HAP-1 (cell line): ENCODE measurements around the gene AP2A2.

ENCODE experiments used
- DNase-seq, 2 experiments: peaks; one replicate each; pipeline ENCODE4 v3.0.0-alpha.2; 2016 to 2020; ENCODE audit warnings: low spot score in 2 of 2
- H3K27me3 ChIP-seq: fragments of 250-450 bp; sonication (Bioruptor Pico); 2 replicates; pipeline ENCODE4 v1.5.1; 2020; ENCODE audit warnings: low read depth, mild to moderate bottlenecking, moderate library complexity
- H3K36me3 ChIP-seq: fragments of 250-450 bp; sonication (Bioruptor Pico); replicated peaks from 2 replicates; pipeline ENCODE4 v1.5.1; 2020; ENCODE audit warnings: mild to moderate bottlenecking
- H3K4me1 ChIP-seq: fragments of 250-450 bp; sonication (Bioruptor Pico); 2 replicates; pipeline ENCODE4 v1.5.1; 2020; ENCODE audit warnings: mild to moderate bottlenecking
- H3K4me3 ChIP-seq: fragments of 250-450 bp; sonication (Bioruptor Pico); 2 replicates; pipeline ENCODE4 v1.5.1; 2020; ENCODE audit warnings: mild to moderate bottlenecking, moderate library complexity
- H3K9me3 ChIP-seq: fragments of 250-450 bp; sonication (Bioruptor Pico); 2 replicates; pipeline ENCODE4 v1.5.1; 2020; ENCODE audit warnings: mild to moderate bottlenecking, moderate library complexity
- in situ Hi-C: fragments of 300-500 bp; cut with MboI; formaldehyde crosslinking; loops from 3 replicates; pipeline ENCODE4 v1.14.3; 2020; ENCODE audit warnings: low sequenced_read_pairs, inconsistent platforms, mixed read lengths

Gene AP2A2

DNA sequence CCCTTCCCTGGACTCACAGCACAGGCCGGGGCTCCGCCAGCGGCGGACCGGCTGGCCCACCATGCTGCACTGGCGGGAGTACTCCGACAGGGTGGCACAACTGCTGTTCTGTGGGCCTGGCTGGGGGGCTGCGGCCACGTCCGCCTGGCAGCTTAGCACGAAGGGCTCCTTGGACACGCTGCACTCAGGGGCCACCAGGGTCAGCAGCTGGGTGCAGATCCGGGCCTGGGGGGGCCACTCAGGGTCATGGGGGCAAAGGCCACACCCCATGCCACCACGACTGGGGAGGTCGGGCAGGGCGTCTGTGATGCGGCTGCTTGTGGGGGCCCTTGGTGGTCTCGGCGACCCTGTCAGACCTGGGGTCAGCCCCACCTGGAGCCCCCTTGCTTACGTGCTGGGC lies 104.9 kb downstream of the AP2A2 start:
- Histone ChIP-seq H3K36me3 (no peaks in the 10 kb centered on the region), H3K9me3 (no peaks in the 10 kb centered on the region), H3K4me3 (no peak overlapping the region), H3K27me3 (no peaks in the 10 kb centered on the region), H3K4me1 (no peaks in the 10 kb centered on the region)
- no peak for DNase-seq
- in situ Hi-C loops: no loop called here

DNA sequence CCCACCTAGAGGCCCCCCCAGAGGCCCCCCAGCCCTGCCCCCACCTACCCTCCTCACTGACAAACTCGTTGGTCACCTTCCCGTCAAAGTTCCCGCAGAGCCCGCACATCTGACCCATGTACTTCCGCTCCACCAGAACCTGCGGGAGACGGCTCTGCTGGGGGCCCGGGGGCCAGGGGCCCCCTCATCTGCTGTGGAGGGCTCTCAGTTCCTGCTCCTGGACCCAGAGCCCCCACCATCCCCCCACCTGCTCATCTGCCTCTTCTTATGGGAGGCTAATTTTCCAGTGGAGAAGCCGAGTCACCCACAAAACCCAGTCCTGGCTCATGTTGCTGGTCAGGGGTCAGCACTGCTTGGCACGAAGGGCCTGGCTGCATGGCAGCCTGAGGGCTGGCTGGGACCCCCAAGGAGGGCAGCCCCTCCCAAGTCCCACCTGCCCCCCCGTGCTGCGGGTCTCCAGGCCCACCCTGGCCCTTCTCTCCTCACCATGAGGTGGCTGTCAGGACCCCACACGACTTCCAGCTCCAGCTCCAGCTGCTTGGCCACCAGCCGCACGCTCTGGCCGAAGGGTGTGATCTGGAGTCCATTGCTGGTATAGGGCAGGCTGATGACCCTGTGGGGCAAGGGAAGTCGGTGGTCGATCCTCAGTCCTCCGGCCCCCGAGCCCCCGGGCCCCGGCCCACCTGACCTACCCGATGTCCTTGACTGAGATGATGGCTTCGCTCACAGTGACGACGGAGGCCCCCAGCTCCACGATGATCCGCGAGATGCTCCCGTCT lies 105.6 kb downstream of the AP2A2 start:
- H3K27me3 ChIP-seq: peaks cover 4% of the 10 kb centered on the region; the same call in 1 of the 2 replicates
- in situ Hi-C loops: no loop called here
- H3K4me1 ChIP-seq: no peaks in the 10 kb centered on the region
- H3K4me3 ChIP-seq: no peak overlapping the region
- H3K36me3 ChIP-seq: no peaks in the 10 kb centered on the region
- DNase-seq: no peak
- no peaks in the 10 kb centered on the region for H3K9me3 ChIP-seq

DNA sequence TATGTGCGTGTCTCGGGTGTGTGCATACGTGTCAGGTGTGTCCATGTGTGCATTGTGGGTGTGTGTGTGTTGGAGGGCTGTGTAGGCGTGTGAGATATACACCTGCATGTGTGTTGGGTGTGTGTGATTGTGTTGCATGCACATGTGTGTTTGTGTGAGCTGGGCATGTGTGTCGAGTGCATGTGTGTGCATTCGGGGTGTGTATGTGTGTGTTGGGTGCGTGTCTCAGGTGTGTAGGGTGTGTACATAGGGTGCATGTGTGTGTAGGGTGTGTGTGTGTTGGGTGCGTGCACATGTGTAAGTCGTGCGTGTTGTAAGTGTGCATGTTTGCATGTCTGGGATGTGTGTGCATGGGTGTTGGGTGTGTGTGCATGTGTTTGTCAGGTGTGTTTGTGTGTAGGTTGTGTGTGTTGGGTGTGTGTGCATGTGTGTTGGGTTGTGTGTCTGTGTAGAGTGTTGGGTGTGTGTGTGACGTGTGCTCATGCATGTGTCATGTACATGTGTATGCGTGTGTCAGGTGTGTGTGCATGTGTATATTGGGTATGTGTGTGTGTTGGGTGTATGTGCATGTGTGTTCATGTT lies 106.7 kb downstream of the AP2A2 start:
- in situ Hi-C loops: no loop called here

DNA sequence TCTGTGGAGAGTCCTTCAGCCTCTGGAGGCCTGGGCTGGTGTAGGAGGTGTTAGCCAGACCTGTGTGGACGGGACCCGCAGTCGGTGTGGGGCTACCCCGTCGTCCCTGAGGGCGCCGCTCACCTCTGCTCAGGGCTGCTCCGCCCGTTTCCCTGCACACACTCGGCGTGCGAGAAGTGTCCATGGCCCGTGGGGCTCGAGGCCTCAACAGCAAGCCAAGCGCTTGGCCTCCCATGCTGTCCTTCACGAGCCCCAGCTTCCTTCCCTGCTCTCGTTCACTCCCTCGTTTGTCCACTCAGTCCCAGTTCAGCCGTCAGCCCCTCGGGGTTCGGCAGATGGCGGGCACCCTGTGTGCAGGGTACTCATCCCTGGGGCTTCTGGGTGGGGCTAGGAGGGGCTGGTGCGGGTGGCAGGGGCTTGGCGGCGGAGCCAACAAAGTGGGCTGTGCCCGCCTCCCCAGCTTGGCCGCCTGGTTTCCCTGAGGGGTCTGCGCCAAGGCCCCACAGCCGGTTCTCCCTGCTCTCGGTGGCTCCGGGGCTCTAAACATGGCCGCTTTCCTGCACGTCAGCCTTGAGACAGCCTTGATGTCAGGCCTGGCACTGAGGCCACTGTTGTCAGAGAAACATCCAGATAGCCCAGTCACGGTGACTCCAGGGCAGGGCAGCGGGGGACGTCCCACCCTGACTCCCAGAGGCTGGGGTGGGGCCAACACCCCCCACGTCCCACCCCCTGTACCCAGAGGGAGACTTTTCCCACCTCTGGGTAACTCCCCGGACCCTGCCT lies 107.5 kb downstream of the AP2A2 start:
- in situ Hi-C loops: no loop called here
- no peak overlapping the region for H3K4me3 ChIP-seq
- no peaks in the 10 kb centered on the region for H3K4me1 ChIP-seq
- H3K9me3 ChIP-seq: no peaks in the 10 kb centered on the region
- no peak for DNase-seq
- H3K36me3 ChIP-seq: no peaks in the 10 kb centered on the region
- peaks cover 4% of the 10 kb centered on the region; the same call in 1 of the 2 replicates for H3K27me3 ChIP-seq

More for the DNA sequence above, 106.7 kb downstream of the AP2A2 start:
- Histone ChIP-seq H3K36me3 (no peaks in the 10 kb centered on the region), H3K9me3 (no peaks in the 10 kb centered on the region), H3K27me3 (peaks cover 4% of the 10 kb centered on the region; the same call in 1 of the 2 replicates), H3K4me1 (no peaks in the 10 kb centered on the region), H3K4me3 (no peak overlapping the region)
- no peak for DNase-seq

DNA sequence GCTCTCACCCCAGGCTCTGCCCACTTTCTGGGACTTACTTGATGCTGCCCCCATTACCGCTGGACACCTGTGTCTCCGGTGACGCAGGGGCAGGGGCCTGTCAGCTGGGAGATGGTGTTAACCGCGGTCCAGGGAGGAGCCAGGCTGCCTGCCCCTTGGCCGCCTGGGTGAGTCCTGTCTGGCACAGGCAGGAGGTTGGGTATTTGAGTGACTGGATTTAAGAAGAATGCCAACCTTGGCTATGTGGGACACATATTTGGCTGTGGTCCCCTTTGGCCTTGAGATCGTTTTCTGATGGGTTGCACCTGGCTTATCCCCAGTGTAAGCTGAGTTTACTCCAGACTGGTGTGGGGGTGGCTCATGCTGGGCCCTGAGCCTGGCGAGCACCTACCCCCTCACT lies 108.3 kb downstream of the AP2A2 start:
- no peaks in the 10 kb centered on the region for H3K9me3 ChIP-seq
- no peaks in the 10 kb centered on the region for H3K36me3 ChIP-seq
- H3K27me3 ChIP-seq: peaks cover 4% of the 10 kb centered on the region; the same call in 1 of the 2 replicates
- DNase-seq: no peak
- in situ Hi-C loops: no loop called here
- H3K4me1 ChIP-seq: no peaks in the 10 kb centered on the region
- H3K4me3 ChIP-seq: no peak overlapping the region

DNA sequence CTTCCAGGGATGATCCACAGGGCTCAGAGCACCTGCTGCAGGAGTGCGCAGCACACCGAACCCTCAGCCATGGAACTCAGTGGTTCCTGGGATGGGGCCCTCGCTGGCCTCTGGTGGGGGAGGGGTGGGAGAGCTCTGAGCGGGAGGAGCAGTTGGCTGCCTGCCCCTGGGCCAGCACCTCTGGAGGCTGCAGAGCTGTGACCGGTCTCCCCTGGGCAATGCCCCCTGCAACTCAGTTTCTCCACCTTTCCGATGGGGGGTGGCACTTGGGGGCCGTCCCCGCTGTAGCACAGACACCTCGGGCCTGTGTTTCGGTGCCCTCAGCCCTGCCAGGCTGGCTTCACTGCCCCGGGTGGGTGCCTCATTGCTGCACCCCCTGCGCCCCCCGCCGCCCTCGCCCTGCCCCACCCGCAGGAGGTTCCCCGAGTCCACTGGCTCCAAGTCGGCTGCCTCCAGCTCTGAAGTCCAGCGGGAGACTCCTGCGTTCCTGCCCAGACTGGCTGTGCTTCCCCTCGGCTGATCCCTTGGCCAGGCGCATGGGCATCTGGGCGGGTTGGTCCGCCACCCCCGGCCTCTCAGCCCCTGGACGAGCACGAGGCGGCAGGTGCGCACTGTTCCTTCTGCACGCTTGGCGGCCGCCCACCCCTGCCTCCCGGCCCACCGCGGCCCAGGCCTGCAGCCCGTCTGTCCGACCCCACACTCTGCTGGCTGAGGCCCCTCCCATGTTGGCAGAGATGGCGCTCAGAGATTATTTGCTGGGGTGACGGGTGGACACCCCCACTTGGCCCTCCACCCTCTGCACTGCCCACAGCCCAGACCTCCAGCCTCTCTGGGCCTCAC lies 109.0 kb downstream of the AP2A2 start:
- Histone ChIP-seq H3K4me3 (no peak overlapping the region), H3K27me3 (peaks cover 4% of the 10 kb centered on the region; the same call in 1 of the 2 replicates), H3K36me3 (no peaks in the 10 kb centered on the region), H3K4me1 (no peaks in the 10 kb centered on the region), H3K9me3 (no peaks in the 10 kb centered on the region)
- no peak for DNase-seq
- in situ Hi-C loops: no loop called here

DNA sequence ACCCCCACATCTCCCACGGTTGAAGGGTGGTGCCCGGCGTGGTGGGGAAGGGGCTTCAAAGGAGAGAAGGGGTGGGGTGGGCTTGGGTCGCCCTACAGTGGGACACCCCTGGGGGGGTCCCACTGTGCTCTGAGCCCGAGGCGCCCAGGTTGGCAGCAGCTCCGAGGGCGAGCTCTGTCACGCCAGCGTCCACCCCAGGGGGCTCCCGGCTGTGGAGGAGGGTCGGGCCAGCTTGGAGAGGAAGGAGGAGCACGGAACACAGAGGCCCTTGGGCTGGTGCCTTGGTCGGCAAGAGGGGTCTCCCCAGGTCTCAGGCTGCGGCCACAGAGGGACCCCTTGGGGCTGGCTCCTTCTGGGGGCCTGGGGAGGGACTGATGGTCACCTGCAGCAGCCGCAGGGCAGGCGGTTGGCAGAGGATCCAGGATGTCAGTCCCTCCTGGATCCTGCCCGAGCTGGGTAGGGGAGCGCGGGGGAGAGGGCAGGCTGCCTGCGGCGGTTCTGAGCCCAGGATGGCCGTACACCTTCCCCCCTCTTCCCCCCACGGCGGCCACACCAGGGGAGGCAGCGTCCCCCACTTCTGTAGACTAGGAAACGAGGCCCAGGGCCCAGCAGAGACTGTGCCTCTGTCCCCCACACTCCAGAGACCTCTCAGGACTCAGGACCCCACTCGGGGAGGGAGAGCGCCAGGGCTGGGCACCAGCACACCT lies 110.1 kb downstream of the AP2A2 start:
- no peaks in the 10 kb centered on the region for H3K4me1 ChIP-seq
- in situ Hi-C loops: no loop called here
- no peaks in the 10 kb centered on the region for H3K9me3 ChIP-seq
- H3K4me3 ChIP-seq: no peak overlapping the region
- DNase-seq: no peak
- no peaks in the 10 kb centered on the region for H3K36me3 ChIP-seq
- peaks cover 4% of the 10 kb centered on the region; the same call in 1 of the 2 replicates for H3K27me3 ChIP-seq

DNA sequence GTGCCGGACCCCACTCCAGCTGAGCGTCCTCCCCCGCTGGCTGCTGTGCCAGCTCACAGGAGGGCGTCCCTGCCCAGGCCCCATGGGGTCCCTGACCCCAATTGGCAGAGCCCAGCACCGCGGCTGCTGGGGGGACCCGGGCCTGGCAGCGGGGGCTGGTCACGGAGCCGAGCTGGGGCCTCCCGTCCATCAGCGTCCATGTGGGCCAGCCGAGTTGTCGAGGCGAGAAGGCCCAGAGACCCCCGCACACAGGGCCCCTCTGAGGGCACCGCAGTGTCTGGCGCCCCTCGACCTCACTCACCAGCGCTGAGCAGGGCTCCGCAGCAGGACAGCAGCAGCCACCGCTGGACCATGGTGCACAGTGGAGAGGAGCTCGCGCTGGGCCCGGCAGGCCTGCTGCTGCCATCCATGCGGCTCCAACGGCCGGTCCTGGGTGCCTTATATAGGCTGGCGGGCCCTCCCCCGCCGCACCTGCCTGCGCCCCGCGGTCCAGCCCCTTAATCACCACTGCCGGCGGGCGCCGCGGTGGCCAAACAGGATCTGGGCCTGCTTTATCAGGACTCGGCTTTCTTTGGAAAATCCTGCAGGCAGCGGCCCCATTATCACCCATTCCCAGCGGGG lies 110.7 kb downstream of the AP2A2 start, which contains the start of gene MUC6:
MUC6 (minus strand) TSS at position 416 of the 621 bp plus-strand sequence; CDS start at position 353, 63 bp downstream.
- no peak within 1 kb of the TSS for H3K4me3 ChIP-seq
- in situ Hi-C loops: no loop called here
- H3K9me3 ChIP-seq: no peaks in the 10 kb centered on the region
- H3K36me3 ChIP-seq: no peaks in the 10 kb centered on the region
- no peaks in the 10 kb centered on the region for H3K4me1 ChIP-seq
- DNase-seq: no peak
- peaks cover 4% of the 10 kb centered on the region; the same call in 1 of the 2 replicates for H3K27me3 ChIP-seq

DNA sequence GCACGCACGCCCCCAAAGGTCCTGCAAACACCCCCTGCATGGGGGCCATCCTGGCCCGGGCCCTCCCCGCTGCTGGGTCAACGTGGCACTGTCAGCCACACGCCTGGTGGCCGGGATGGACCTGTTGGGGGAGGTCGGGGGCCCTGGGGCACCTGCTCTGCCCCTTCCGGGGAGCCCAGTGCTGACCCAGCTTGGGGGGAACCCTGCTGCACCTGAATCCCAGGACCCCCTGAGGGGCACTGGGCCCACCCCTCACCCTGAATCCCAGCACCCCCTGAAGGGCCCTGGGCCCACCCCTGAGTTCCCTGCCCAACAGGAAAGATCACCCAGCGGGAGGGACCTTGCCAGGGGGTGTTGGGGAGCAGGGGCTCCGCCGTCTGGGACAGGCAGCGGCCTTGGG lies 111.3 kb downstream of the AP2A2 start:
- Histone ChIP-seq H3K9me3 (no peaks in the 10 kb centered on the region), H3K36me3 (no peaks in the 10 kb centered on the region), H3K4me3 (no peak overlapping the region), H3K4me1 (no peaks in the 10 kb centered on the region), H3K27me3 (peaks cover 4% of the 10 kb centered on the region; the same call in 1 of the 2 replicates)
- DNase-seq: no peak
- in situ Hi-C loops: no loop called here

DNA sequence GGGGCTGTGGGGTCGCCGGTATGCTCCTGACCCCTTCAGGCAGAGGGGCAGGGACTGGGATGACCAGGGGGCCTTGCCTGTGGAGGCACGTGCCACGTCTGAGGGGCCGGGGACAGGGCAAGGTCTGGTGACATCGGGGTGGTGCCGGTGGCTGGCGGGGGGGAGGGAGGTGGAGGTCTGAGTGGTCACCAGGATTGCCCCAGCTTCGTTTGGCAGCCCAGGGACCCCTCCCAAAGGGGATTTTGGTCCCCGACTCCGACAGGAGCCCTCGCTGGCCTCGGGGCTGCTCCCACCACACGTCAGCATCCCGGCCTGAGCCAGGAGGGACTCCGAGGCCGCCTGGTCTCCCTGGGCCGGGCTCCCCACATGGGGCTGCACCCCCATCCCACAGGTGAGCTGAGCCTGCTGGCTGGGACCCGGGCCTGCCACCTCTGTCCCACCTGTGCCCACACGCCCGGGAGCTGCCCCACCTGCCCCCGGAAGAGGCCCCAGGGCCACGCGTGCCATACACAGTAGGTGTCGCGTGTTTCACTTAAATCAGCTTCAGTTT lies 111.9 kb downstream of the AP2A2 start:
- H3K4me1 ChIP-seq: no peaks in the 10 kb centered on the region
- no peaks in the 10 kb centered on the region for H3K9me3 ChIP-seq
- no peak for DNase-seq
- H3K27me3 ChIP-seq: peaks cover 4% of the 10 kb centered on the region; the same call in 1 of the 2 replicates
- no peaks in the 10 kb centered on the region for H3K36me3 ChIP-seq
- no peak overlapping the region for H3K4me3 ChIP-seq
- in situ Hi-C loops: no loop called here

DNA sequence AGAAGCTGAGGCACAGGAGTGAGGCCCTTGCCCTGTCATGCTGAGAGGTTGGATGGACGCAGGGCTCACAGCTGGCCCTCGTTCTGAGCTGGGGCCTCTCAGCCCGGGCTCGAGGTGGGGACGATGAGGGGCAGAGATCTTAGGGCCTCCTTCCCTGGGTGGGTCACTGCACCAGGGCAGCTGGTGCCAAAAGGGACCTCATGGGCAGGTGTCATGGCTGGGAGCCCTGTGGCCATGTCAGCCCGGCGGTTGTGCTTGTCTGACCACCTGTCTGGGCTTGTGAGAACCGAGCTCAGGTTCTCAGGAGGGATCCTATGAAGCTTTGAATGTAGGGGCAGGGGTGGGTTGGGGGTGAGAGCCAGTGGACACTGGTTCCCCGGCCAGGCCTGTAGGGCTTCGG lies 112.7 kb downstream of the AP2A2 start:
- Histone ChIP-seq H3K27me3 (peaks cover 4% of the 10 kb centered on the region; the same call in 1 of the 2 replicates), H3K36me3 (no peaks in the 10 kb centered on the region), H3K4me1 (no peaks in the 10 kb centered on the region), H3K9me3 (no peaks in the 10 kb centered on the region), H3K4me3 (no peak overlapping the region)
- in situ Hi-C loops: no loop called here
- DNase-seq: no peak

DNA sequence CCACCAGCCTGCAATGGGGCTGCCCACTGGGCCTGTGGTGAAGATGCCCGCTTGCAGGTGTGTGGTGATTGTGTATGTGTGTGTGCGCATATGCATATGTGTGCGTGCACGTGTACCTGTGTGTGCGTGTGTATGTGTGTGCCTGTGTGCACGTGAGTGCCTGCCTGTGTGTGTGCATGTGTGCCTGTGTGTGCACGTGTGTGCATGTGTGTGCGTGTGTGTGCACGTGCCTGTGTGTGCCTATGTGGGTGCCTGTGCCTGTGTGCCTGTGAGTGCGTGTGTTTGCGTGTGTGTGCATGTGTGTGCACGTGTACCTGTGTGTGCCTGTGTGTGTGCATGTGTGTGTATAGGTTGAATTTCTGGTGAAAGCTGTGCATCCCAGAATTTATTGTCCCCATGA lies 113.3 kb downstream of the AP2A2 start:
- peaks cover 4% of the 10 kb centered on the region; the same call in 1 of the 2 replicates for H3K27me3 ChIP-seq
- in situ Hi-C loops: no loop called here

More for the DNA sequence above, 113.3 kb downstream of the AP2A2 start:
- H3K4me3 ChIP-seq: no peak overlapping the region
- H3K36me3 ChIP-seq: no peaks in the 10 kb centered on the region
- no peaks in the 10 kb centered on the region for H3K9me3 ChIP-seq
- H3K4me1 ChIP-seq: no peaks in the 10 kb centered on the region
- DNase-seq: no peak
